EL (cell line): ENCODE measurements around the gene HSD17B3.
A peak's percentile ranks its signal among the peaks of the same experiment; 100 is the strongest.
"Not testable (repeated sequence)": the region's sequence is repeated elsewhere in the genome, so short reads cannot be mapped to it uniquely, and the experiment has no call there.

Source experiments
- DNase-seq: peaks from one replicate; pipeline ENCODE4 v3.0.0-alpha.2; 2016

Gene HSD17B3

GRCh38 chr9:96302021-96302420, at the start of gene HSD17B3:
Gene HSD17B3, minus strand, starts transcription at chr9:96302176. Its CDS starts 72 bp downstream, at chr9:96302104.
- no peak for DNase-seq

- no peak for DNase-seq
Observed at GRCh38 chr9:96350866-96351265, 48.9 kb upstream of the HSD17B3 start.

DNA sequence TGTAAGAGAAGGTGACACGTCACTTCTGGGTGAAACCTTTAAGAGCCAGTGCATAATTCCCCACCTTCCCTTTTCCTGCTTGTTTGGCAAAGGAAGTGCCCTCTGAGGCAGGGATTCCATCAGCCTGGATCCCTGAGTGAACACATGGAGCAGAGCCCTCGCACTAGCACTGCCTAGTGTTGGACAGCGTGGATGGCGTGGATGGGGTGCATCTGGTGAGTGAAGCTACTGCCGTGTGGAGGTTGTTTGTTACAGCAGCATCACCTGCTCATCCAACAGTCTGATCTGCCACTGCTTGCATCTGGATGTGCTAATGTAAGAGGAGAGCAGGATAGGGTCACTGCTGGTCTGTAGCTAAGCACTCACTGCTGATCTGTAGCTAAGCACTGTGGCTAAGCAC, 46.3 kb upstream of the HSD17B3 start:
- no peak for DNase-seq

DNA sequence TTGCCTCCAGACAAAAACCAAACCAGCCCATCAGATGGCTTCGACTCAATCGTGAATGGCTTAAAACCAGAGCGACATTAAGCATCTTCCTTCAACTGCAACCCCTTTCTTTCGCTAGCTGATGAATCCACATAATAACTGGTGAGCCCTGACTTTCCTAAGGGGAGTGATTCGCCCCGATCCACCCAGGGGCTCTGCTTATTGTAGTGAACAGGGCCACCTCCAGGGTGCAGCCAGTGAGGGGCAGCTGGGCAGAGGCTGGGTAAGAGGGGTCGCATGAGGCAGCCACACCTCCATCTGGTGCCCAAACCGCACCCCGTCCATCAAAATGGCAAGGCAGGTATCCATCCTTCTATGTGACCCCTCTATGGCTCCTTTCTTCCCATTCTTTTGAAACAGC, 43.6 kb upstream of the HSD17B3 start:
- DNase-seq: no peak

DNA sequence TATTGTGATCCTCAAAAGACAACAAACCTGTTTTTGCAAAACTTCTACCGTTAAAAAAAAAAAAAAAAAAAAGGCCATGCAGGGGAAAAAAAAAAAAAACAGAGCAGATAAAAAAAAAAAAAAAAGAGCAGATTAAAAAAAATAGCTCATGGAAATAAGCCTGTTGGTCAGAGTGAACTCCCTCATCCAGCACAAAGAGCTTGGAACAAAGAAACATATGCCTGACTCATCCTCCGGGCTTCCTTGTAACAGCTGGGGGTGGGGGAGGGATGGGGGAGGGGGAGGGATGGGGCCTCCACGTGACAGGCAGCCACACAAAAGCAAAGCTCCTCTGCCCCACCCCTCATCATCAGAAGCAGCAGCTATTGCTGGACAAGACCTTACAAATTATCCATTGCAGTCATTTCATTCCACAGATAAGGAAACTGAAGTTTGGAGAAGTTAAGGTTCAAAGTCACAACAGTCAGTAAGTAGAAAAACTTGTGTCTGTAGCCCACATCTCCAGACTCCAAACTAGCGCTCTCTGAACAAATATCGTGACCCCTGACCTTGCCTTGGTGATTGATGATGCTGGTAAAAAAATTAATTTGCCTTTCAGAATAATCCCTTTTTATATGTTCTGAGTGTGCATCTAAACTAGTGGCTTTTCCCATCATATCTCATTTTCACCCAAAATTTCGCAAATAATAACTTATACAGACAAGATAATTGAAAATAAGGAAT, 42.6 kb upstream of the HSD17B3 start:
- peak; percentile 82 for DNase-seq

DNA sequence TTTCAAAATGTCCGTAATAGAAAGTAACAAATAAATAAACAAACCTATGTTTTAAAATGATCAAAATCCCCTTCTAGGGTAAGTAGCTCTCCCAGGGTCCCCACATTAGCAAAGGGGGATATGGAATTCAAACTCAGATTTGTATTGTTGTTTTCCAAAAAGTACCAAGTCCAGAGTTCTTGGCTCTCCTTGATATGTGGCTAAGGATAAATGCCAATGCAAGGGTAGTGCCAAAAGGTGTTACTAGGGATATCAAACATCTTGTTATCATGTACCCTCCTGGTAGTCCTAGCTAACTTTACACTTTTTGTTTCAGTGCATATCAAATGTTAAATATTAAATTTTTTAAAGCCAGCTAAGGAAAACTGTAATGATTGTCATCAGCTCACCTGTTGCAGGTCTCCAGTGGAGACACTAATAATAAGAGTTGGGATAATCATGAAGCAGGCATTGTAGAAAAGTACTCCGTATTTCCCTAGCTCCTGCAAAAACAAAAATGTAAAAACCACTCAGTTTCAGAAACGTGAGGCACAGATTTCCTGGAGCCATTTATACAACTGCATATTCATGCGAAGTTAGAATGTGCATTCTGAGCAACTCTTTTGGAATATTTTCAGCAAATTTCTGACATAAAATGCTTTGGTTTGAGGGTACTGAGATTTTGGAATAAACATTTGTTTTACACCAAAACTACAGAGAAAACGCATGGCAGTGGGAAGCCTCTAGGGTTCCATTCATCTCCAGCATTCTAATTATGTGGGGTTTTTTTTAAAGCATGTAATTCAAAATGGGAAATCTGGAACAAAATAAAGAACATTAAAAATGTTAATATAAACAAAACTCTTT, 41.8 kb upstream of the HSD17B3 start:
- no peak for DNase-seq

DNA sequence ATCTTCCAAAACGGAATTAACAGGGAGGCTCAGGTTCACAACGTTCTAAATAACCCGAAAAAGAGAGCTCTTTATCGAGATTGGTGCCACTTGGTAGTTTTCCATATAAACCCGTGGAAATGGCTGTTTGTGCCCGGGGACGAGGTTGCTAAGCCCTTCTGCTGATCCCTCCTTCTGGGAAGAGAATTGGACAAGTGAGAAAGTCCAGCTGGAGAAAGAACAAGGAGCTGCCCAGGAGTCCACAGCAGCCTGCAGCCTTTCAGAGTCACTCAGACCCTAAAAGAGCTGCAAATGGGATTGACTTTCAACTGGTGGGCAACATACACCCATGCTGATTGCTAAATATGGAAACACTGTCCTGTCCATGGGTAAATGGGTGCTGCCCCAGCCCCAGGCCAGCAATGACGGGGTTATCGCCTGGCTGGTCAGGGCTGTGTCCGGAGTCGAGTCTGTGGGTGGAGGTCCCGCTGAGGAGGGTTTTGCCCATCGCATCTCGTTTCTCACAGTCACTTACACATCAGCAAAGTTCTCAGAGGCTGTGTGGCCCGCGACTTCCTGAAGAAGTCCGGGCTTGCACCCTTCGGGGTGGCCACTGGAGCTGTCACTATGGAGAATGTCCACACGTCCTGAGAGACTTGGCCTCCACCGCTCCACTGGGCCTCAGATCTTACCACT, 40.7 kb upstream of the HSD17B3 start:
- DNase-seq: no peak

DNA sequence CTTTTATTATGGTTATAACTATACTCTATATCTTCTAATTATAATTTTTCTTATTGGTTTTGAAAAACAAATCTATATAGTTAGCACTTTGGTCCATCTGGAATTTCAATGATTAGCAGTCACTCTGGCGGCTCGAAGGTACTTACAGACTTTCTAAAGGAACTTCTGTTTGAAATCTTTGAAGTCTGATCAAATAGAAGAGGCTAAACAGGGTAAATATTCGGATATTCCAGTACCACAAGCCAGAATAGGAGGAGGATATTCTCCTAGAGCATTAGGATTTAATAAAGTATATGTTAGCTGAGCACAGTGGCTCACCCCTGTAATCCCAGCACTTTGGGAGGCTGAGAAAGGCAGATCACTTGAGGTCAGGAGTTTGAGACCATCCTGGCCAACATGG, 38.7 kb upstream of the HSD17B3 start:
- no peak for DNase-seq

DNA sequence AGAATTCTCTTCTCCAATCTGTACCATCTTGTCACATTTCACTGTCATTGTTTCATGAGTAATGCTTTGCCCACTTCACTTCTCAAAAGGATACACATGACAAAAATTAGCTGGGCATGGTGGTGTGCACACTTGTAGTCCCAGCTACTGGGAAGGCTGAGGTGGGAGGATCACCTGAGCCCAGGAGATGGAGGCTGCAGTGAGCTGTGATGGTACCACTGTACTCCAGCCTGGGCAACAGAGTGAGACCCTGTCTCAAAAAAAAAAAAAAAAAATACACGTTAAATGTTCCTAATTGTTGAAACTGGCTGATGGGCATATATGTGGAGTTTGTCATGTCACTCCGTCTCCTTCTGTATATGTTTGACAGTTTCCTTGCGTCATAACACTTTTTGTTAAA, 36.3 kb upstream of the HSD17B3 start:
- DNase-seq: no peak

DNA sequence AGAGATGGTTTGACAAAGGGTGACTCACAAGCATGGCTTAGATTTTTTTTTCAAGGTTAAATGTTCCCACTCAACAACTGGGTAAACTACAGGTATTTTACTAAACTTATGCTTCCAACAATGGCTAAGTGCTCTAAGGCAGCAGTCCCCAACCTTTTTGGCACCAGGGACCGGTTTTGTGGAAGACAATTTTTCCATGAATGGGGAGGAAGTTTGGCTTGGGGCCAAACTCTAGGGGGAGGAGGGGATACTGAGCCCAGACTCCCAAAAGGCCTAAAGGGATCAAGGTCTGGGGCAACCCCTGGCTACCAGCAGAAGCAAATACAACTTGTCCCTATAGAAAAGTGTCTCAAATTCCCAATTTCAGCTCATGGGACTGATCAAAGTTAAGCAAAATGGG, 32.0 kb upstream of the HSD17B3 start:
- DNase-seq: no peak

DNA sequence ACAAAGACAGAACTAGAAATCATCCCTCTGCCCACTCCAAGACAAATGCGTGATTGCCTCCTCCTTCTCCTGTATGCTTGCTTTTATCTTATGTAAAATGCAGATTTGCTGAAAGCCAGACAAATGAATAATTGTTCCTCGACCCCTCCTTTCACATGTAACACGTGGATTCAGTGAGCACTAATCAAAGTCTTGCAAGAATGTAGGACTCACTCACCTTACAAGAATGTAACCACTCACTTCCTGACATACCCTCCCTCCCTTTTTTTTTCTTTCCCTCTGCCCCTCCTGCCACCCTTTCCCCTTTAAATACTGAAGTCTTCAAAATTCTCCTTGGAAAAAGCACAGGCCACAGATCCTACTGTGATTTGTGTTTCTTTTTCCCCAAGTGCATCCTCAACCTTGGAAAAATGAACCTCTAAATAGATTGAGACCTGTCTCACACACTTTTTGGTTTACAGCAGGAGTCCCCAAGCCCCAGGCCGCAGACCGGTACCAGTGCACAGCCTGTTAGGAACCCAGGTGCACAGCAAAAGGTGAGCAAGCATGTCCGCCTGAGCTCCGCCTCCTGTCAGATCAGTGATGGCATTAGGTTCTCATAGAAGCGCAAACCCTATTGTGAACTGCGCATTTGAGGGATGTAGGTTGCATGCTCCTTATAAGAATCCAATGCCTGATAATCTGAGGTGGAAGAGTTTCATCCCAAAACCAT, 29.4 kb upstream of the HSD17B3 start:
- peak; percentile 46 for DNase-seq

DNA sequence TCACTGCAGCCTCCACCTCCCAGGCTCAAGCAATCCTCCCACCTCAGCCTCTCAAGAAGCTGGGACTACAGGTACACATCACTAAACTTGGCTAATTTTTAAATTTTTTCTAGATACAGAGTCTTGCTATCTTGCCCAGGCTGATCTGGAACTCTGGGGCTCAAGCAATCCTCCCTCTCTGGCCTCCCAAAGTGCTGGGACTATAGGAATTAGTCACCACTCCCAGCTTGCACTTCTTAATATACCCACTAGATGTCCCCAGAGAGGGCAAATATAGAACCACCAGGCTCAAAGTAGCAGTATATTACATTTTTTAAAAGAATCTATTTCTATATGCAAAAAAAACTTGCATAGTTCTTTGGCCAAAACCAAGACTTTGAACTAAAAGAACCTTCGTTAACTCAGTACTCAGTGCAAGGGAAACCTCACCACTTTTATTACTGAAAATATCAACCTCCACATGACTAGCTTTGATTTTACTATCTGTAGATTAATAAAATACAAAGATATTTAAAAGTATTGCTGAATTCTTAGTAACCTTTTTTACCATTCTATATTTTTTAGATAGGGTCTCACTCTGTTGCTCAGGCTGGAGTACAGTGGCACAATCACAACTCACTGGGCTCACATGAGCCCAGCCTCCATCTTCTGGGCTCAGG, 25.8 kb upstream of the HSD17B3 start:
- peak; percentile 72 for DNase-seq

DNA sequence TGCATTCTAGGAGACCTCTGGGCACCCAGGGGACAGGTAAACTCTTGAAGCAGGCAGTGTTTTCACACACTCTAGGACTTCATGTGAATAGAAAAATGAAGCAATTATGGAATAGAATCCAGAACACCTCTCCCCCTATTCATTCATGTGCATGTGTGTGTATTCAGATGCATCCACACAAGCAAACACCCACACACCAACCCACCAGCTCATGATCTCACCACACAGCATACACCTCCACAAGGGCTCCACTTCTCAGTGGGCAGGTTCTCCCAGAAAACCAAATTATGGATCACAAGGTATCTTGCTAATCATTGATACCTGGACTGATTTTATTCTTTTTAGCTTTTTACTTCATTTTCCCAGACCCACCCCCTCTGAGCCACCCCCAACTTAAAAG, 21.2 kb upstream of the HSD17B3 start:
- DNase-seq: no peak

DNA sequence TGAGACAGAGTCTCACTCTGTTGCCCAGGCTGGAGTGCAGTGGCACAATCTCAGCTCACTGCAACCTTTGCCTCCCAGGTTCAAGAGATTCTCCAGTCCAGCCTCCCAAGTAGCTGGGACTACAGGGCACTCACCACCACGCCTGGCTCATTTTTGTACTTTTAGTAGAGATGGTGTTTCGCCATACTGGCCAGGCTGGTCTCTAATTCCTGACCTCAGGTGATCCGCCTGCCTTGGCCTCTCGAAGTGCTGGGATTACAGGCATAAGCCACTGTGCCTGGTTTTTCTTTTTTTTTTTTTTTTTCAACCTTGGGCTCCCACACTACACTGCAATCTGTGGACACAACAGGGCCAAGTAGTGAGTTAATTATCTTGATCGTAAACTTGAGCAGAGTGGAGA, 20.8 kb upstream of the HSD17B3 start:
- DNase-seq: not testable (repeated sequence)

- DNase-seq: not testable (repeated sequence)
Observed at GRCh38 chr9:96322210-96322609, 20.2 kb upstream of the HSD17B3 start.

DNA sequence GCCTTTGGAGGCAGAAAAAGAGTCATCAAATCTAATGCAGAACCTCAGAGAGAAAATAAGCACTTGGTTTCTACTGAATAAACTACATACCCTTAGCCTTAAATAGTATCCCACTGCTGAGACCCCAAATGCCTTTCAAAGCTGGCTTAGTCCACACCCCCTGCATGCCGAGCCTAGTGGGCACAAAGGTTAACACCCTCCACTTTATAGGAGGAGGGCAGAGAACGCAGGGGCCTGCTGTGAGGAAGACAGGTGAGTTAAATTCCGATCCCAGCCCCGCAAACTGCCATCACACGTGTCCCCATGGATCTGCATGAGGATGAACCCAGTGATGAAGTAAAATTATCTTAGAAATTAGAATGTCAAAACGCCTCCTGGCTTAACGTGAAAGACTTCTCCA, 19.5 kb upstream of the HSD17B3 start:
- DNase-seq: no peak

DNA sequence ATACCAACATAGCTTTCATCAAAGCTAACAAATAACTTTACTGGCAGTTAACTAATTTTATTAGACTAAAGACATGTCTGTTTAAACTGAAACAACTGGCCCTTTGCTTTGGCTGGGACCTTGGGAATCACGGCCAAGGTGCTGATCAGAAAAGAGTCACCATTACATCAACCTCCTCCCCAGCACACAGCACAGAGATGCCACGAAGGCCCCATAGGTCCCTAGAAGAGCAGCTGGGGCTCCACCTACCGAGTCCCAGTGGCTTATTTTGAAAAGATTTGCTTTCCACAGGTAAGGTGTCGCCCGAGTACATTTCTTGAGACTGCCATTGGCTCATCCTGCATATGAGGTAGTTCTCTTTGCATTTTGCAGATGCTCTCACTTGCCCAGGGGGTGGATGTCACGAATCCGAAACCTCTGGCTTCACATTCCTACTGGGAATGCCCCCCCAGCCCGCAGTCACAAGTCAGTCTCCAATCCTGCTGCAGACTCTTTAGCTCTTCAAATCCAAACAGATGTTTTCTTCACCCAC, 18.8 kb upstream of the HSD17B3 start:
- no peak for DNase-seq

DNA sequence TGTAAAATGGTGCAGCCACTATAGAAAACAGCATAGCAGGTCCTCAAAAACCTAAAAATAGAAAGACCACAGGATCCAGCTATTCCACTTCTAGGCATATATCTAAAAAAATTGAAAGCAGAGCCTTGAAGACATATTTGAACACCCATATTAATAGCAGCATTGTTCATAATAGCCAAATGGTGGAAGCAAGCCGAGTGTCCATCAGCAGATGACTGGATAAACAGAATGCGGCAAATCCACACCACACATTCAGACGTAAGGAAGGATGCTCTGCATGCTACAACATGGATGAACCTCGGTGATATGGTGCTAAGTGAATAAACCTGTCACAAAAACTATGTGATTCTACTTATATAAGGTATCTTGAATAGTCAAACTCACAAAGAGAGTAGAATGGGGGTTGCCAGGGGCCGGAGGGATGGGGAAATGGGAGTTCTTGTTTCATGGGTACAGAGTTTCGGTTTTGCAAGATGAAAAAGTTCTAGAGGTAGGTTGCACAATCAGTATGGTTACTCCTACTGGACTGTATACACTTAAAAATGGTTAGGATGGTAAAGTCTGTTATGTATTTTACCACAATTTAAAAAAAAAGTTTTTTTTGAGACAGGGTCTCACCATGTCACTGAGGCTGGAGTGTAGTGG, 17.1 kb upstream of the HSD17B3 start:
- no peak for DNase-seq

DNA sequence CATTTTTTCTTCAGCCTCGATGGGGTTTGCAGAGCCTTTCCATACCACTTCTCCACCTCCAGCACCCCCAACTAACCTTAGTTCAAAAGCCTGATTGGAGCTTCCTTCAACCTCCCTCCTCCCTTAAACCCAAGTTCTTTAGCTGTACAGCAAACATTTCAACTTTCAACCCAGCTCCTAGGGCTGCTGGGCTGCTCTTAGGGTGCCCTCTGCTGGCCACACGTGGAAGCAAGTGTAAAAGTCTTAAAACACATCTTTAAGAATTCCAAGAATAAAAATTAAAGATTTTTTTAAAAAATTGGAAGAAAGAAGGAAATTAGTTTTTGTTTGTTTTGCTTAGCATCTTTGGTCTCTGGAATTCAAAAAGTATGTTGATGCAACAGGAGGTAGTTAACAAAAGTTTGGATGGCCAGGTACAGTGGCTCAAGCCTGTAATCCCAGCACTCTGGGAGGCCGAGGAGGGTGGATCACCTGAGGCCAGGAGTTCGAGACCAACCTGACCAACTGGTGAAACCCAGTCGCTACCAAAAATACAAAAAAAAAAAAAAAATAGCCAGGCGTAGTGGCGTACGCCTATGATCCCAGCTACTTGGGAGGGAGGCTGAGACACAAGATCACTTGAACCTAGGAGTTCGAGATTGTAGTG, 15.5 kb upstream of the HSD17B3 start:
- DNase-seq: peak; percentile 54

DNA sequence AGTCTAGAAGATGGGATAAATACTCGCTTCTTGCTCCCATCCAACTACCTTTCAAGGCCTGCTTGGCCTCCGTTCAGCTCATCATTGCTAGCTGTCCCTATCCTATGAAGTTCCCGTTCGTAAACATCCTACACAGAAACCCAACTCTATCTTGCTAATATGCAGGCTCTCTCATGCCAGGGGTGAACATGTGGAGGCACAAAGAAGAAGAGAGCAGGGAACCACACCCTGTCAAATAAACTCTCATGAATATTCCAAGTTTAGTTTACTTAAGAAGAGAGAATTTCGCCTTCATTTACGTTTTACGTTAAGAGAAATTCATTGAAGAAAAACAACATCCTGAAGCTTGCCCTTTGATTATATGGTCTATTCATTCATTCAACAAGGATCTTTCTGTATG, 7.9 kb upstream of the HSD17B3 start:
- no peak for DNase-seq

GRCh38 chr9:96306958-96307357, 5.0 kb upstream of the HSD17B3 start:
- DNase-seq: not testable (repeated sequence)
